HepG2 (cell line): ENCODE measurements around the gene OSM. TPM values are rescaled to one million over a fixed set of nuclear protein-coding genes. Genes with fewer than 3 reads are reported as not detected.

Experiments used
- ATM ChIP-seq: fragments of 450-650 bp; IDR thresholded peaks from 2 replicates; pipeline ENCODE4 v1.7.1; 2017; ENCODE audit warnings: mild to moderate bottlenecking, borderline replicate concordance
- FOXJ3 ChIP-seq: sonication (generic); formaldehyde crosslinking; IDR thresholded peaks from 2 replicates; pipeline ENCODE4 v1.4.0; 2020; ENCODE audit warnings: missing genetic modification reagents, mild to moderate bottlenecking, borderline replicate concordance
- GATAD2A ChIP-seq: IDR thresholded peaks from 2 replicates; pipeline ENCODE4 v1.6.1; 2016
- KLF15 ChIP-seq: sonication (generic); formaldehyde crosslinking; IDR thresholded peaks from 2 replicates; pipeline ENCODE4 v1.8.1; 2023; ENCODE audit warnings: borderline replicate concordance, mild to moderate bottlenecking, inconsistent platforms, missing genetic modification reagents, mixed read lengths
- MLXIP ChIP-seq: sonication (generic); formaldehyde crosslinking; IDR thresholded peaks from 2 replicates; pipeline ENCODE4 v1.9.0; 2021; ENCODE audit warnings: missing genetic modification reagents, borderline replicate concordance
- ZBTB14 ChIP-seq: sonication (generic); formaldehyde crosslinking; IDR thresholded peaks from 2 replicates; pipeline ENCODE4 v1.4.0; 2020; ENCODE audit warnings: missing genetic modification reagents
- ZNF530 ChIP-seq: sonication (generic); formaldehyde crosslinking; IDR thresholded peaks from 2 replicates; pipeline ENCODE4 v1.5.0; 2020; ENCODE audit warnings: low read depth, mild to moderate bottlenecking, missing genetic modification reagents
- polyA plus RNA-seq, 8 experiments: library from polyadenylated mRNA; depleted of rRNA in 3 of 8; stranded (reverse) in 7 of 8; unstranded in 1 of 8; fragments of >200 nt; fragmentation: Illumina TruSeq in 4 of 8; extraction: Trizol in 4 of 8; gene quantifications; 2 replicates each; pipeline versions ENCODE4 v1.2.1 to v1.2.3, GENCODE V29; 2011 to 2016; ENCODE audit warnings: low read depth in 4 of 8, missing spikeins in 1 of 8, mixed read lengths in 1 of 8; ENCODE audit not compliant: insufficient read depth in 1 of 8
- total RNA-seq, 5 experiments: library from RNA; depleted of rRNA; stranded (reverse); fragments of >200 nt; fragmentation: Illumina TruSeq; extraction: Trizol; gene quantifications; 2 replicates each; pipeline ENCODE4 v1.2.3, GENCODE V29; 2016; ENCODE audit warnings: low read depth in 1 of 5
- TF ChIP-seq, protein P1 (sequence below): fragments of 450-650 bp; IDR thresholded peaks from 2 replicates; pipeline ENCODE4 v1.6.1; 2017; ENCODE audit warnings: mild to moderate bottlenecking
- TF ChIP-seq, protein P2 (sequence below): IDR thresholded peaks from 2 replicates; pipeline ENCODE4 v1.6.1; 2016; ENCODE audit warnings: mild to moderate bottlenecking, missing biosample characterization, missing genetic modification reagents
- TF ChIP-seq, protein P3 (sequence below): sonication (generic); formaldehyde crosslinking; IDR thresholded peaks from 2 replicates; pipeline ENCODE4 v1.8.0; 2022; ENCODE audit warnings: missing genetic modification reagents, mild to moderate bottlenecking, borderline replicate concordance
- TF ChIP-seq, protein P4 (sequence below): sonication (generic); formaldehyde crosslinking; conservative IDR thresholded peaks from 2 replicates; pipeline ENCODE4 v1.4.0; 2020; ENCODE audit warnings: missing genetic modification reagents

OSM gene
- total and polyA plus RNA-seq, 2 of the 13 experiments (the other 11 are each of a cell fraction or from before 2014, with no cell fraction given) = not detected

- TF ChIP-seq, protein P1, sequence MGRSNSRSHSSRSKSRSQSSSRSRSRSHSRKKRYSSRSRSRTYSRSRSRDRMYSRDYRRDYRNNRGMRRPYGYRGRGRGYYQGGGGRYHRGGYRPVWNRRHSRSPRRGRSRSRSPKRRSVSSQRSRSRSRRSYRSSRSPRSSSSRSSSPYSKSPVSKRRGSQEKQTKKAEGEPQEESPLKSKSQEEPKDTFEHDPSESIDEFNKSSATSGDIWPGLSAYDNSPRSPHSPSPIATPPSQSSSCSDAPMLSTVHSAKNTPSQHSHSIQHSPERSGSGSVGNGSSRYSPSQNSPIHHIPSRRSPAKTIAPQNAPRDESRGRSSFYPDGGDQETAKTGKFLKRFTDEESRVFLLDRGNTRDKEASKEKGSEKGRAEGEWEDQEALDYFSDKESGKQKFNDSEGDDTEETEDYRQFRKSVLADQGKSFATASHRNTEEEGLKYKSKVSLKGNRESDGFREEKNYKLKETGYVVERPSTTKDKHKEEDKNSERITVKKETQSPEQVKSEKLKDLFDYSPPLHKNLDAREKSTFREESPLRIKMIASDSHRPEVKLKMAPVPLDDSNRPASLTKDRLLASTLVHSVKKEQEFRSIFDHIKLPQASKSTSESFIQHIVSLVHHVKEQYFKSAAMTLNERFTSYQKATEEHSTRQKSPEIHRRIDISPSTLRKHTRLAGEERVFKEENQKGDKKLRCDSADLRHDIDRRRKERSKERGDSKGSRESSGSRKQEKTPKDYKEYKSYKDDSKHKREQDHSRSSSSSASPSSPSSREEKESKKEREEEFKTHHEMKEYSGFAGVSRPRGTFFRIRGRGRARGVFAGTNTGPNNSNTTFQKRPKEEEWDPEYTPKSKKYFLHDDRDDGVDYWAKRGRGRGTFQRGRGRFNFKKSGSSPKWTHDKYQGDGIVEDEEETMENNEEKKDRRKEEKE = no peak
- TF ChIP-seq KLF15 (CRISPR knock-in tag) (no peak), ZNF530 (CRISPR knock-in tag) (no peak), ZBTB14 (CRISPR knock-in tag) (no peak), MLXIP (no peak), GATAD2A (CRISPR knock-in tag) (no peak), FOXJ3 (no peak), ATM (no peak)
- TF ChIP-seq, protein P2, sequence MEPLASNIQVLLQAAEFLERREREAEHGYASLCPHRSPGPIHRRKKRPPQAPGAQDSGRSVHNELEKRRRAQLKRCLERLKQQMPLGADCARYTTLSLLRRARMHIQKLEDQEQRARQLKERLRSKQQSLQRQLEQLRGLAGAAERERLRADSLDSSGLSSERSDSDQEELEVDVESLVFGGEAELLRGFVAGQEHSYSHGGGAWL (CRISPR knock-in tag) = no peak
- TF ChIP-seq, protein P3, sequence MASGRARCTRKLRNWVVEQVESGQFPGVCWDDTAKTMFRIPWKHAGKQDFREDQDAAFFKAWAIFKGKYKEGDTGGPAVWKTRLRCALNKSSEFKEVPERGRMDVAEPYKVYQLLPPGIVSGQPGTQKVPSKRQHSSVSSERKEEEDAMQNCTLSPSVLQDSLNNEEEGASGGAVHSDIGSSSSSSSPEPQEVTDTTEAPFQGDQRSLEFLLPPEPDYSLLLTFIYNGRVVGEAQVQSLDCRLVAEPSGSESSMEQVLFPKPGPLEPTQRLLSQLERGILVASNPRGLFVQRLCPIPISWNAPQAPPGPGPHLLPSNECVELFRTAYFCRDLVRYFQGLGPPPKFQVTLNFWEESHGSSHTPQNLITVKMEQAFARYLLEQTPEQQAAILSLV = no peak
- TF ChIP-seq, protein P4, sequence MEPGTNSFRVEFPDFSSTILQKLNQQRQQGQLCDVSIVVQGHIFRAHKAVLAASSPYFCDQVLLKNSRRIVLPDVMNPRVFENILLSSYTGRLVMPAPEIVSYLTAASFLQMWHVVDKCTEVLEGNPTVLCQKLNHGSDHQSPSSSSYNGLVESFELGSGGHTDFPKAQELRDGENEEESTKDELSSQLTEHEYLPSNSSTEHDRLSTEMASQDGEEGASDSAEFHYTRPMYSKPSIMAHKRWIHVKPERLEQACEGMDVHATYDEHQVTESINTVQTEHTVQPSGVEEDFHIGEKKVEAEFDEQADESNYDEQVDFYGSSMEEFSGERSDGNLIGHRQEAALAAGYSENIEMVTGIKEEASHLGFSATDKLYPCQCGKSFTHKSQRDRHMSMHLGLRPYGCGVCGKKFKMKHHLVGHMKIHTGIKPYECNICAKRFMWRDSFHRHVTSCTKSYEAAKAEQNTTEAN = no peak
Measured at GRCh38 chr22:30217698-30218560, 48.7 kb downstream of the OSM start (continued).
